SU-DHL-6 (cell line): ENCODE results near the gene ORC2.
A peak's percentile ranks its signal among the peaks of the same experiment; 100 is the strongest.

Source experiments
- H2AFZ ChIP-seq: fragments of 200-600 bp; sonication (generic); 2 replicates; pipeline ENCODE4 v1.6.1; 2014; ENCODE audit warnings: low read depth, mild to moderate bottlenecking, moderate library complexity, mixed read lengths, antibody characterized with exemption, low read length; ENCODE audit not compliant: severe bottlenecking
- H3F3A ChIP-seq: fragments of 200-600 bp; shearing (Covaris generic); 2 replicates; pipeline ENCODE4 v1.6.0; 2016; ENCODE audit warnings: antibody characterized with exemption, mild to moderate bottlenecking; ENCODE audit not compliant: insufficient read depth
- H3K27ac ChIP-seq: fragments of 200-600 bp; sonication (generic); 2 replicates; pipeline ENCODE4 v1.5.1; 2016; ENCODE audit warnings: low read depth, mild to moderate bottlenecking, low read length, moderate library complexity, mixed read lengths
- H3K27me3 ChIP-seq: fragments of 200-600 bp; sonication (generic), shearing (Covaris generic); 2 replicates; pipeline ENCODE4 v1.6.0; 2014; ENCODE audit warnings: mild to moderate bottlenecking, low read length
- H3K36me3 ChIP-seq: fragments of 200-600 bp; sonication (generic); 2 replicates; pipeline ENCODE4 v1.6.1; 2014; ENCODE audit warnings: mild to moderate bottlenecking, low read length, mixed read lengths
- H3K4me2 ChIP-seq: fragments of 300-600, 200-600 bp; shearing (Covaris generic), sonication (generic); 2 replicates; pipeline ENCODE4 v1.6.0; 2014; ENCODE audit warnings: low read length, low read depth, mild to moderate bottlenecking; ENCODE audit not compliant: poor library complexity, severe bottlenecking
- H3K4me3 ChIP-seq: fragments of 200-600 bp; sonication (generic); 2 replicates; pipeline ENCODE4 v1.5.1; 2014; ENCODE audit warnings: antibody characterized with exemption, low read length, mild to moderate bottlenecking, mixed read lengths; ENCODE audit not compliant: insufficient read depth, poor library complexity, severe bottlenecking
- H3K79me2 ChIP-seq: fragments of 200-600 bp; sonication (generic); 2 replicates; pipeline ENCODE4 v1.6.1; 2014; ENCODE audit warnings: mild to moderate bottlenecking, low read length, moderate library complexity; ENCODE audit not compliant: insufficient read depth
- H3K9ac ChIP-seq: fragments of 200-600 bp; sonication (generic); 2 replicates; pipeline ENCODE4 v1.7.0; 2014; ENCODE audit warnings: mild to moderate bottlenecking, low read length
- H3K9me2 ChIP-seq: fragments of 200-600 bp; sonication (generic); replicated peaks from 2 replicates; pipeline ENCODE4 v1.6.1; 2014; ENCODE audit warnings: low read length; ENCODE audit not compliant: insufficient read depth
- H3K9me3 ChIP-seq: fragments of 200-600 bp; sonication (generic); 2 replicates; pipeline ENCODE4 v1.6.1; 2014; ENCODE audit warnings: low read length, mixed read lengths; ENCODE audit not compliant: insufficient read depth
- H4K20me1 ChIP-seq: fragments of 200-600 bp; sonication (generic); 2 replicates; pipeline ENCODE4 v1.6.1; 2014; ENCODE audit warnings: low read depth, mild to moderate bottlenecking, antibody characterized with exemption, low read length, moderate library complexity, mixed read lengths
- CTCF ChIP-seq: fragments of 200-600 bp; sonication (generic); IDR thresholded peaks from one replicate; pipeline ENCODE4 v1.5.1; 2017; ENCODE audit warnings: antibody characterized with exemption, mild to moderate bottlenecking, low read length, moderate library complexity; ENCODE audit not compliant: insufficient read depth, poor library complexity, severe bottlenecking
- EZH2phosphoT487 ChIP-seq: fragments of 200-600 bp; sonication (generic), shearing (Covaris generic); conservative IDR thresholded peaks from 2 replicates; pipeline ENCODE4 v1.6.1; 2018; ENCODE audit warnings: mild to moderate bottlenecking, antibody characterized with exemption, low read length, moderate library complexity, mixed read lengths

Gene ORC2

GRCh38 chr2:200963124-200963917 is at the start of gene ORC2:
Gene ORC2, minus strand, starts transcription at chr2:200963660. Its CDS starts 5,537 bp downstream, at chr2:200958123.
- peaks cover 38% of the 10 kb centered on the region for H3F3A ChIP-seq
- peak within 1 kb of the TSS; percentile 92 for H3K4me2 ChIP-seq
- H3K79me2 ChIP-seq: peaks cover 55% of the 10 kb centered on the region
- no peaks in the 10 kb centered on the region for H3K9me2 ChIP-seq
- peak; percentile 74 for TF ChIP-seq CTCF
- no peak for TF ChIP-seq EZH2phosphoT487
- peak within 1 kb of the TSS; percentile 80 for H3K4me3 ChIP-seq
- peak within 1 kb of the TSS; percentile 91 for H2AFZ ChIP-seq
- peak within 1 kb of the TSS; percentile 66 for H3K27ac ChIP-seq
- peak within 1 kb of the TSS; percentile 70 for H3K9ac ChIP-seq
- H4K20me1 ChIP-seq: no peaks in the 10 kb centered on the region
- H3K9me3 ChIP-seq: no peaks in the 10 kb centered on the region
- H3K27me3 ChIP-seq: no peaks in the 10 kb centered on the region
- no peaks in the 10 kb centered on the region for H3K36me3 ChIP-seq

GRCh38 chr2:201008296-201008829 is 44.9 kb upstream of the ORC2 start:
- H3F3A ChIP-seq: no peaks in the 10 kb centered on the region
- no peaks in the 10 kb centered on the region for H3K9me3 ChIP-seq
- H4K20me1 ChIP-seq: no peaks in the 10 kb centered on the region
- H3K27ac ChIP-seq: no peak overlapping the region
- H3K9me2 ChIP-seq: no peaks in the 10 kb centered on the region
- H3K79me2 ChIP-seq: no peaks in the 10 kb centered on the region
- H3K36me3 ChIP-seq: peaks cover 9% of the 10 kb centered on the region; the same call in 1 of the 2 replicates
- H2AFZ ChIP-seq: no peak overlapping the region
- H3K9ac ChIP-seq: no peak overlapping the region
- no peak for TF ChIP-seq EZH2phosphoT487
- no peak for TF ChIP-seq CTCF
- H3K27me3 ChIP-seq: no peaks in the 10 kb centered on the region
- H3K4me2 ChIP-seq: no peak overlapping the region
- no peak overlapping the region for H3K4me3 ChIP-seq

GRCh38 chr2:201007584-201007998 is 44.1 kb upstream of the ORC2 start:
- Histone ChIP-seq H3K27ac (no peak overlapping the region), H3K79me2 (no peaks in the 10 kb centered on the region), H3K9me2 (no peaks in the 10 kb centered on the region), H3F3A (no peaks in the 10 kb centered on the region), H4K20me1 (no peaks in the 10 kb centered on the region), H2AFZ (no peak overlapping the region), H3K9me3 (no peaks in the 10 kb centered on the region), H3K4me3 (no peak overlapping the region), H3K27me3 (no peaks in the 10 kb centered on the region), H3K36me3 (peaks cover 9% of the 10 kb centered on the region; the same call in 1 of the 2 replicates), H3K4me2 (no peak overlapping the region), H3K9ac (no peak overlapping the region)
- no peak for TF ChIP-seq CTCF
